Dermis blood vessel endothelial cell (primary cell): ENCODE data around the gene CLDN22. TPM values are rescaled to one million over a fixed set of nuclear protein-coding genes. Genes with fewer than 3 reads are reported as not detected.

ENCODE experiments used
- total RNA-seq: library from RNA; depleted of rRNA; stranded (reverse); fragments of >200 nt; gene quantifications from 2 replicates; pipeline ENCODE4 v1.2.3, GENCODE V29; 2014

The CLDN22 gene
- total RNA-seq, 1 donor from 2014 or later: not detected

Other genes starting within 250 kb of the CLDN22 start
- gene WWC2, start 221.0 kb downstream of the CLDN22 start, total RNA-seq: 31.3 and 43.8 TPM in 2 replicates
- not detected in 2 replicates for gene CLDN24, start 2.1 kb upstream of the CLDN22 start, total RNA-seq
- 17.1 and 18.4 TPM in 2 replicates for gene CDKN2AIP, start 124.4 kb upstream of the CLDN22 start, total RNA-seq
- 4.3 and 7.7 TPM in 2 replicates for gene ING2, start 184.8 kb upstream of the CLDN22 start, total RNA-seq